Kidney capillary endothelial cell (primary cell): Measurements from ENCODE around the gene SLC17A9.

ENCODE experiments used
- DNase-seq: peaks from one replicate; pipeline ENCODE4 v3.0.0-alpha.2; 2018; ENCODE audit warnings: low spot score

SLC17A9 gene

GRCh38 chr20:62984666-62985443 lies 32.3 kb downstream of the SLC17A9 start:
- DNase-seq: no peak

DNA sequence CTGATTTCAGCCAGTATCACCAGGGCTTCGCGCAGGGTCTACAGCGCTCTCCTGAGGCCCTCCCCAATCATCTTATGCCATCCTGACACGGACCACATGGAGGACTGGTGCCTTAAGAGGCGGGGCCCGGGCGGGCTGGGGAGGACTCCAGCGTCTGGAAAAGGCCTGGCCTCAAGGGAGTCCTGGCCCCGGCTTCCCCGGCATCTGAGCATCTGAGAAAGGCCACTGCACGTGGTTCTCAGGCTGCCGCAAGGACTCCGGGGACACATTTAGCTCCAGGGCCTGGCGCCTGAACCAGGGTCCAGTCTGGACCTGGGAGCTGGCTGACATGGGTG lies 32.9 kb downstream of the SLC17A9 start:
- no peak for DNase-seq

GRCh38 chr20:62986257-62986800 lies 33.8 kb downstream of the SLC17A9 start:
- DNase-seq: no peak

- DNase-seq: no peak
Observed at GRCh38 chr20:62987114-62987513, 34.6 kb downstream of the SLC17A9 start.

DNA sequence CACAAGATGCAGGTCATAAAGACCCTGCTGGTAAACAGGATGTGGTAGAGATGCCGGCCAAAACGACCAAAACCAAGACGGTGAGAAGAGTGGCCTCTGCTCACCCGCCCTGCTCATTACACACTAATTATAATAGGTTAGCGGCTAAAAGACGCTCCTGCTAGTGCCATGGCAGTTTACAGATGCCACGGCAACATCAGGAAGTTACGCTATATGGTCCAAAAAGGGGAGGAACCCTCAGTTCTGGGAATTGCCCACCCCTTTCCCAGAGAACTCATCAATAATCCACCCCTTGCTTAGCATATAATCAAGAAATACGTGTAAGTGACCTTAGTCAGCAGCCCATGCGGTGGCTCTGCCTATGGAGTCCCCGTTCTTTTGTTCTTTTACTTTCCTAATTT lies 36.7 kb downstream of the SLC17A9 start:
- no peak for DNase-seq

DNA sequence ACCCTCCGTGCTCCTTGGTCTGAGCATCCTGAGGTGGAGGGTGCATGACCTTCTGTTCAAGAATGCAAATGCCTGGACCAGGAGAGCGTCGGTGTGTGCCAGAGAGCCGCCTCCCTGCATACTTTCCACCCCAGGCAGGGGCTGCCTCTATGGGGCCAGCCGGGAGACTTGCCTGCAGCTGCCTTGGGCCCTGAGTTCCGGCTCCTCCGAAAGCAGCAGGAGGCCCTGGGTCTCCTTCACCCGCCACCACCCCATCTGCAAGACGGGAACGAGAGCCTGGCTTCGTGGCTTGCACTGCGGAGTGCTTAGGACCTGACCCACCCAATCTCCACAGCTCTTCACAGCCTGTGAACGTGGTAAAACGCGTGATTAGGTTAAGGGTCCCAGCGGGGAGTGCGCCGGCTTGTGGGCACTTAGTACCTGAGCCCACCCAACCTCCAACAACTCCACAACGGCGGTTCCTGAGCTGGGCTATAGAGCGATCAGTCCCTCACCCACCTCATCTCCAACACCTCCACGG lies 37.9 kb downstream of the SLC17A9 start:
- no peak for DNase-seq

DNA sequence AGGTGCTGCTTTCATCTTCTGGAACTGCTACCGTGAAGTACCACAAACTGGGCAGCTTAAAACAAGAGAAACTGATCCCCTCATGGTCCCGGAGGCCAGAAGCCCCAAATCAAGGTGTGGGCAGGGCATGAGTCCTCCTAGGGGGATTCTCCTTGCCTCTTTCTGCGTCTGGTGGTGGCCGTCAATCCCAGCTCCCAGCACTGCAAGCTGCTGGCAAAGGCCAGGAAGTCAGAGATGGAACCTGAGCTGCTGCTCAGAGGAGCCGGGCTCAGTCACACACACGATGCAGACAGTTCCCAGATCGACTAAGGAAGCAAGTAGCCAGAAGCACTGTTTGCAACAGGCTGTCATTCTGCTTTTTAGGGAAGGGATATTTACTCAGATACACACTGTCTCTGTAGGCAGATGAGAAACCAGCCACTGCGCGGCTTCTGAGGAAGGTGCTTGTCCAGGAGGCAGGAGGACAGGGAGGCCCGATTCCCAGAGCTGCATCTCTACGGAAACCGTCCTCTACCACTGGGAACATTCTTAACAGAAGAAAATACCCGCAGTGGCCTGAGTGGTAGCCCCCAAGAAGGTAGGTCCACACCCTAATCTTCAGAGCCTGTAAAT lies 38.8 kb downstream of the SLC17A9 start:
- DNase-seq: no peak

DNA sequence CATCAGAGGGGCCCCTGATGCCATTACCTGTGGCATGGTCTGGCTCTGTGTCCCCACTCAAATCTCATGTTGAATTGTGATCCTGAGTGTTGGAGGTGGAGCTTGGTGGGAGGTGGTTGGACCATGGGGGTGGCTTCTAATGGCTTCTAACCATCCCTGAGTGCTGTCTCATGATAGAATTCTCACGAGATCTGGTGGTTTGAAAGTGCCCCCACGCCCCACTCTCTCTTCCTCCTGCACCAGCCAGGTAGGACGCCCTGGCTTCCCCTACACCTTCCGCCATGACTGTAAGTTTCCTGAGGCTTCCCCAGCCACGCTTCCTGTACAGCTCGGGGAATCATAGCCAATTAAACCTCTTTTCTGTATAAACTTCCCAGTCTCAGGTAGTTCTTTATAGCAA lies 39.4 kb downstream of the SLC17A9 start:
- DNase-seq: no peak

GRCh38 chr20:62993856-62994494 lies 41.5 kb downstream of the SLC17A9 start:
- no peak for DNase-seq

- no peak for DNase-seq
Observed at GRCh38 chr20:62994869-62995281, 42.4 kb downstream of the SLC17A9 start.

- no peak for DNase-seq
Observed at GRCh38 chr20:62995481-62995880, 43.0 kb downstream of the SLC17A9 start.

GRCh38 chr20:62995898-62996595 lies 43.5 kb downstream of the SLC17A9 start:
- no peak for DNase-seq

- no peak for DNase-seq
Observed at GRCh38 chr20:62996596-62996982, 44.1 kb downstream of the SLC17A9 start.

GRCh38 chr20:62997417-62998035 lies 45.0 kb downstream of the SLC17A9 start:
- no peak for DNase-seq

DNA sequence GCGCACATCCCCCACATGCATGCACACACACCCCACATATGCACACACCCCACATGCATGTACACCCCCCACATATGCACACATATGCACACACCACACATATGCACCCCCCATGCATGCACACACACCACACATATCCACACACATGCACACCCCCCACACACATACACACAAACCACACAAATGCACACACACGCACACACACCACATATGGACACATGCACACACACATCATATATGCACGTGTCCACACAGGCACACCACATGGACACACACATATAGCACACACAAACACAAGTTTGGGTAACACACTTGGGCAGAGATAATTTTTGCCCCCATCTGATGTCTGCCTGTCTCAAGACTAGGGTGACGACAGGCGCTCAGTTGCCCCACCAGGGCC lies 45.9 kb downstream of the SLC17A9 start:
- no peak for DNase-seq

DNA sequence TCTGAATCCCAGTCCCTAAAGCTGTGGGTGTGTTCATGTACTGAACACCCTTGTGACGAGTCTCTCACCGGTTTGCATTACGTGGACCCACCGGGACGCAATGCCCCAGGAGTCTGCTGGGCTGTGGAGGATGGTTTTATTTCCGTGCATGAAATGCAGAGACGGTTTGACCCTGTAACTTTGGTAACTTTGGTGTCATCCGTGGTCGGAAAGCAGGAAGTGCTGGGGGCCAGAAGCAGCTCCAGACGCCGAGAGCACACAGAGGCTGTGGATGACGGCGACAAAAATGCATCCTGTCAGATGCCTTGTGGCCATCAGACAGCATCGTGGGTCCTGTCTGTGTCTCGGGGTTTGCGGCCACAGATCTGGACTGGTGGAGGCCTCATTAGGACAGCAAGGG lies 47.1 kb downstream of the SLC17A9 start:
- DNase-seq: no peak

DNA sequence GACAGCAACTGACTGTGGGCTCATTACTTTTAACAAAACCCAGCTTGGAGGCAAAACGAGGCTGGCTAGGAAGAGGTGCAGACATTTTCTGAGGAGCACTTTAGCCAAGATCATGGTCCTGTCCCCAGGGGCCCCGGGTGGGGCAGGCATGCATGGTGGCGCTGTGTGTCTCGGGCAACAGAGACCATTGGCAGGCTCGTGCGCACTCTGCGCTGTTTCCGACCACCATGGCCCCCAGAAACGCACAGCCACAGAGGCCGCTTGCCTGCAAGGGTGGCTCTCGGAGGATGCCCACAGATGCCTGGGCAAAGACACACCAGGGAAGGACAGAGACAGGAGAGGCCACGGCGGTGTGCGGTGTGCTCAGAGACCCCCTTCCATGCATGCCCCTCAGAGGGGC lies 47.5 kb downstream of the SLC17A9 start:
- no peak for DNase-seq

- DNase-seq: no peak
Observed at GRCh38 chr20:63000958-63001357, 48.4 kb downstream of the SLC17A9 start.

- no peak for DNase-seq
Observed at GRCh38 chr20:63002511-63002910, 50.0 kb downstream of the SLC17A9 start.

- DNase-seq: no peak
Observed at GRCh38 chr20:63003546-63003945, 51.0 kb downstream of the SLC17A9 start.

DNA sequence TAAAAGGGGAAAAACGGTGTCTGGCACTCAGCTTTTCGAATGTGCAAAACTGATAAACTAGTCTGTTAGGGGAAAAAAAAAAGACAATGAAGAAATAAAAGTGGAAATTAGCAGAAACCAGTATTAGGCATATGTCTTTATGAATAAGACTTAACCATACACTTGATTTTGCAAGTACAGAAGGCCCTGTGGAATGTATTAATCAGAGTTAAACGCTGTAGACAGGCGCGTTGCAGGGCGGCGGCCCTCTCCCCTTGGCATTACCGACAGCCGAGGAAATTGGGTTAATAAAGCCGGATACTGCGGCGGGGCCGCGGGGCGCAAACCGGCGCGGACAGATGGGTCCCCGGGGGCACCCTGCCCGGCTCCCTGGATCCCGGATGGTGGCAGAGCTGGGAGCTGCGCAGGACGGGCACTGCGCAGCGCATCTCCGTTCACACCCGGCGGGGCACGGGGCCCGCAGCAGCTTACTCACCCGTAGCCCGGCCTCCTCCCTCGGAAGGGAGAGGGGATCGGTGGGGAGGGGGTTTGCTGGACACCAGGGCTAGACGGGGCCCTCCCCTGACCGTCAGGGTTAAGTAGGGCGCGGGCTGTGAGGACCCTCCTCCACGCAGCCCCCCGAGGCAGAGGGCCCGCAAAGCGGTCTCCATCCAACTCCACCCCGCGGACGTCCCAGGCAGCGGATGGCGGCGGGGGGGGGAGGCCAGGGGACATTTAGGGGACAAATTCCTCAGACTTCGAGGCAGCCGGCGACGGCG lies 52.3 kb downstream of the SLC17A9 start:
- DNase-seq: no peak
